Sigmoid colon (tissue), 4 donors: ENCODE data around the gene SLA2.

Experiments
- EP300 ChIP-seq, 4 donors: sonication (generic); formaldehyde crosslinking; IDR thresholded peaks; one replicate each; pipeline ENCODE4 v1.6.1; 2017; ENCODE audit warnings: antibody characterized with exemption in 4 of 4
- POLR2A ChIP-seq, 2 donors: fragments of 450-650 bp; IDR thresholded peaks; one replicate each; pipeline ENCODE4 v1.6.1; 2016; ENCODE audit warnings: antibody characterized with exemption in 2 of 2, mild to moderate bottlenecking in 2 of 2, moderate library complexity in 2 of 2
- POLR2AphosphoS5 ChIP-seq, 4 donors: sonication (generic); formaldehyde crosslinking; IDR thresholded peaks; one replicate each; pipeline ENCODE4 v1.6.1; 2017; ENCODE audit warnings: antibody characterized with exemption in 4 of 4
- TF ChIP-seq, protein P1 (sequence below), 4 experiments: fragments of 450-650 bp in 3 of 4; fragments of 200-600 bp in 1 of 4; IDR thresholded peaks; one replicate each; pipeline ENCODE4 v1.5.1; 2016 to 2019; ENCODE audit warnings: antibody characterized with exemption in 4 of 4, mild to moderate bottlenecking in 3 of 4, moderate library complexity in 2 of 4

- no peak for TF ChIP-seq POLR2A (IDR thresholded peaks at IDR 0.05)
- TF ChIP-seq, protein P1, sequence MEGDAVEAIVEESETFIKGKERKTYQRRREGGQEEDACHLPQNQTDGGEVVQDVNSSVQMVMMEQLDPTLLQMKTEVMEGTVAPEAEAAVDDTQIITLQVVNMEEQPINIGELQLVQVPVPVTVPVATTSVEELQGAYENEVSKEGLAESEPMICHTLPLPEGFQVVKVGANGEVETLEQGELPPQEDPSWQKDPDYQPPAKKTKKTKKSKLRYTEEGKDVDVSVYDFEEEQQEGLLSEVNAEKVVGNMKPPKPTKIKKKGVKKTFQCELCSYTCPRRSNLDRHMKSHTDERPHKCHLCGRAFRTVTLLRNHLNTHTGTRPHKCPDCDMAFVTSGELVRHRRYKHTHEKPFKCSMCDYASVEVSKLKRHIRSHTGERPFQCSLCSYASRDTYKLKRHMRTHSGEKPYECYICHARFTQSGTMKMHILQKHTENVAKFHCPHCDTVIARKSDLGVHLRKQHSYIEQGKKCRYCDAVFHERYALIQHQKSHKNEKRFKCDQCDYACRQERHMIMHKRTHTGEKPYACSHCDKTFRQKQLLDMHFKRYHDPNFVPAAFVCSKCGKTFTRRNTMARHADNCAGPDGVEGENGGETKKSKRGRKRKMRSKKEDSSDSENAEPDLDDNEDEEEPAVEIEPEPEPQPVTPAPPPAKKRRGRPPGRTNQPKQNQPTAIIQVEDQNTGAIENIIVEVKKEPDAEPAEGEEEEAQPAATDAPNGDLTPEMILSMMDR (IDR thresholded peaks at IDR 0.05) = no peak
- no peak for TF ChIP-seq POLR2AphosphoS5 (IDR thresholded peaks at IDR 0.05)
- no peak for TF ChIP-seq EP300 (IDR thresholded peaks at IDR 0.05)
Measured at GRCh38 chr20:36641506-36641843, 4.5 kb downstream of the SLA2 start.
